SK-N-DZ (cell line): Measurements from ENCODE around the gene SLFNL1. TPM values are rescaled to one million over a fixed set of nuclear protein-coding genes. Genes with fewer than 3 reads are reported as not detected.

Source experiments
- DNase-seq: peaks from one replicate; pipeline ENCODE4 v3.0.0-alpha.2; 2015; ENCODE audit warnings: low spot score
- polyA plus RNA-seq, 2 experiments: library from polyadenylated mRNA; depleted of rRNA; stranded (reverse); fragments of >200 nt; gene quantifications; 2 replicates each; pipeline ENCODE4 v1.2.3, GENCODE V29; 2014

Gene SLFNL1
- 0.05 TPM in 1 of 2 replicates, not detected in the other for polyA plus RNA-seq (2014; cell fraction: cytosol; rRNA removed)
- 0.20 and 1.4 TPM in 2 replicates for polyA plus RNA-seq (2014; cell fraction: nucleus; rRNA removed)

DNA sequence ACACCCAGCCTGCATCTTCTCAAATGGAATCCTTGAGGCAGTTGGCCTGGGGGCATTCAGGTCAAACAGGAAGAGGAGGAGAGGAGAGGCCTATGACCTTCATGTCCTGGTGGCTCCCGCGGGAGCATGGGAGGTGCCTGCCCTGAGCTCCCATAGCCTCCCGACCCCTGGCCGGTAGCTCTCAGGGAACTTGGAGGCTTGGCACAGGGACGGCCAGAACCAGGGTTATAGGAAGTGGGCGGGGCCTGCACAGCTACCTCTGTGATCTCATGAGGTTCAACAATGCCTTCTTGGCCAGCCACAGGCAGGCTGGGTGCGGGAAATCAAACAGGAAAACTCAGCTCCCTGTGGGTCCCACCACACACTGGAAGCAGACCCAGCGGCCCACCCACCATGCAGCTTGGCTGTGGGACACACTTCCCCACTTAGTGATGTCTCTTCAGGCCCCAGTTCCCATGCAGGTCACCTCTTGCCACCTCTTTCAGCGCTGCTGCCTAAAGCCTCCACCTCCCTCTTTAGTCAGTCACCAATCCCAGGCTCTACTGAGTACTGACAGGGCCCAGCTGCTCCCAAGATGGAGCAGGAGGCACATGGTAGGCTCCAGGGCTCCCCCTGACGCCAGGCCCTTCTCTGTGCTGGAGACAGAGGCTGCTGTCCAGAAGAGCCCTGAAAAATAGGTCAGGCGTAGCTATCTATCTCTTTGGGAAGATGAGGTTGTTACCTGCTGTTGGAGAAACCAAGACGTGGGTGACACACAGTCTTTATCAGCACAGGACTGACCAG, at the start of gene SLFNL1:
Gene SLFNL1 (minus strand): TSS at position 200 of the 783 bp plus-strand sequence. CDS start 1,065 bp downstream, outside the sequence.
- DNase-seq = peak; percentile 38

DNA sequence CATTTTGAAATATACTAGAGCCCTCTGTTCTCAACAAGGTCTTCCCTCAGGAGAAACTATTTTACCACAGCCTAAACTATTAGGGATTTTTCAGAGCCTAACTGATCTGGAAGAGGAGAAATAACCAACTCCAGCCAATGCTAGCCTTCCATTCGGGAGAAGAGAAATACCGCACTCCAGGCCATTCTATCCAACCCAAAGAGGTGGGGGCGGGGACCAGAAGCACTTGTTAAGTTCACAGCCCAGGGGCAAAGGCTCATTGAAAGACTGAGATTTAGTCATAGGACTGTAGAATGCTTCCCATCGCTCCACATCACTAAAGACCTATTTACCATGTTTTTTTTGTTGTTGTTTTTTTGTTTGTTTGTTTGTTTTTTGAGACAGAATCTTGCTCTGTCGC, 35.4 kb upstream of the SLFNL1 start:
- DNase-seq = no peak

DNA sequence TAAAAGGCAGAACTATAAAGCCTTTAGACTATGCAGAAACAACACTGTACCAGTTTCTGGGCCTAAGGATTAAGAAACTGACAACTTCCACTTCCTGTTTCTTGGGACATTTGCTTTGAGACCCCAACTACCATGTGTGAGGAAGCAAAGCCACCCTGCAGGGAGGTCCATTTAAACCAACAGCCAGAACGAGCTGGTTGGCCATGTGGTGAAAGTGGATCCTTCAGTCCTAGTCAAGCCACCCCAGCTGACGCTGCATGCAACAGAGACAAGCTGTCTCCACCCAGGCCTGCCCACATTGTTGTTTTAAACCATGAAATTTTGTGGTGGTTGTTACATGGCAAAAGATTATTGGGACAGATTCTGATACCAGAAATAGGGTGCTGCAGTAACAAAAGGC, 31.8 kb upstream of the SLFNL1 start:
- no peak for DNase-seq

DNA sequence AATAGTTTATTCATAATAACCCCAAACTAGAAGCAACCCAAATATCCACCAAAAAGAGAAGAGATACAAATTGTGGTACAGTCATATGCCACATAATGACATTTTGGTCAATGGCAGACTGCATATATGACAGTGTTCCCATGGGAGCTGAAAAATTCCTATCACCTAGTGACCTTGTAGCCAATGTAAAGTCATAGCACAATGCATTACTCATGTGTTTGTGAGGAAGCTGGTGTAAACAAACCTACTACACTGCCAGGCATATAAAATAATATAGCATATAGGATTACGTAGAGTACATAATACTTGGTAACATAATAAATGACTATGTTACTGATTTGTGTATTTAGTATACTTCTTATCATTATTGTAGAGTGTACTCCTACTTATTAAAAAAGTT, 29.5 kb upstream of the SLFNL1 start:
- DNase-seq = no peak

DNA sequence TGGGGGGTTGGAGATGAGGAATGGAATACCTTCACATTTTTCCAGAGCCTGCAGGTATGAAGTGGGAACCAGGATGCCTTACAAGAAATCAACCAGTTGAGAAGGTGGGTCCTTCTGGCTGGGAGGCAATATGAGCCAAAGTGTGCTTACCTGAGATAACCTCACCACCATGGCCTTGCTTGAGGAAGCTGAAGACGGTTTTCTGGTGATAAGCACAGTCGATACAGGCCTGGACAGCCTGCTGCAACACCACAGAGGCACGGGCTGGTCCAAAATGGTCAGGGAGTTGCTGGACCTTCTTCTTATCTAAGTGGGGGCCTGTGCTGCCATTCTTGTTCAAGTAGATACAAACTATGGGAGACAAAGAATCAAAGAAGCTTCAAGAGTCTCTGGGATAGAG, 27.0 kb upstream of the SLFNL1 start:
- no peak for DNase-seq

DNA sequence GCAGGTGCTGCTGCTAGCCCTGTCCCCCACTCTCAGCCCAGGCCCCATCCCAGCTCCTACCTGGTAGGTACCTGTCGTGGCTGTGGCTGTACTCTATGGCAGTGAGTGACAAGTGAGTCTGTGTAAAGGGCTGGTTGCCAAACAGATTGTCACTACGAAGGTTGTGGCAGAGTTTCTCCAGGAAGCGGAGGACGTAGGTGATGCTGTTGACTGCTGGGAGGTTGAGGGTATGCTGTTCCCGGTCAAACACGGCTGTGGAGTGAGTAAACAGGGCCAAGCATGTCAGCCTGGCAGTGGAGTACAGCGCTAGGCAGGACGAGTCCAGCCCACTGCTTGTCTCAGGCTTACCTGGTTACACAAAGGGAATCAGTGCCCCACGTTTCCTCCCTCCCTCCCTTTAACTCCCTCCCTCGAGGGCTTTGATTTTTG, 24.8 kb upstream of the SLFNL1 start:
- no peak for DNase-seq

DNA sequence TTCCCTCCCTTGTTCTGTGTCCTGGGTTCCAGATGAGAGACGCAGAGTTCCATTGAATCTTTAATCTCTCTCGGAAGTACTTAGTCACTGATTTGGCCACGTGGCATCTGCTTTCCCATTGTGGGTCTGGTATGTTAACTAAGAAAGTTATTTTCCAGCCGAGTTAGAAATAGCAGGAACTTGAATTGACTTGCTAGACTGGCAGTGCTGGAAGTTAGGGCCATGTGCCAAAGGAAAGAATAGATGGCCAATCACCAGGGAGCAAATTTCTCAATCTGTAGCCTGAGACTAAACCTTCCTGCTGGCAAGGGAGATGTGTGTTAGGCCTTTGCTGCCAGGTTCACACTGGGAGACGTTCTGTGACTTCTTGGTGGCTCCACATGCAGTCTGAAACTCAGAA, 24.2 kb upstream of the SLFNL1 start:
- DNase-seq = no peak

DNA sequence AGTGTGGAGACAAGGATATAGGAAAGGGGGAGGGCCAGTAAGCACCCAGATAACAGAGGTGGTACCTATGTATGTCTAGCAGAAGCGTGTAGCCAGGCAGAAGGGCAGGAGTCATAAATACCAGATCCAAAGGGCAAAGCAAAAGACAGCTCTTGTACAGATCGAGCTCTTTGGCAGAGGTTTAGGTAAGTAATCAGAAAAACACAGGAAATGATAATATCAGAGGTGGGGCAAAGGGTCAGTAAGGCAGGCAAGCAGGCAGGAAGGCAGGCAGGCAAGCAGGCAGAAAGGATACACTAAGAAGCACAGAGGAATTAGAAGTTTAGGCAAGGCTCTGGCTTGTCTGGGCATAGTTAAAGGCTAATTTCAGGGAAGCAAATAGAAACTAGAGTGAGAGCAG, 22.7 kb upstream of the SLFNL1 start:
- no peak for DNase-seq

DNA sequence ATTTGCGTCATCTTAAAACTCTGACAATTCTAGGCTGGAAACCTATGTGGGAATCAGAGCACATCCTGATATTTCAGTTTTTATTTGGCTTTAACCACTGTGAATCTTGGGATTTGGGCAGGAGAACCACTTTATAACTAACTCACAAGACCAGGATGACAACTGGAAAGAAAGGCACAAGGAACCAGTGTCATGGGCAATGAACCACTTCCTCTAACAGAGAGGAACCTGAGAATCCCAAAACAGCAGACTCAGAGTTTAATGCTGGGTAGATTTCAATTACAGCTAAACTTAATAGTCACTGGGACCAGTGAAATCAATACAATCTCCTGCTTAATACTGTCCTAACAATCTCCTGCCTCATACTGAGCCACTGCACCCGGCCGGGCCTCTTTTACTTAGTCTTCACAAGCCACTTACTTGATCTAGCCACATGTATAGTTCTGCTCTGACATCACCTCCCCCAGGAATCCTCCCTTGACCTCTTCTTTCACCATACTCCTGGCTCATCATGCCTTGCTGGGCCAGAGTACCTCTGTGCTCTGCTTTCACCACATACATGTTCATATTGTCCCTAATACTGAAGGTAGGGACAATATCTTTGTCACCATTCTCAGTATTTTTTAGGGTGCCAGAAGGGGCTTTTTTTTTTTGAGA, 20.2 kb upstream of the SLFNL1 start:
- DNase-seq = no peak

DNA sequence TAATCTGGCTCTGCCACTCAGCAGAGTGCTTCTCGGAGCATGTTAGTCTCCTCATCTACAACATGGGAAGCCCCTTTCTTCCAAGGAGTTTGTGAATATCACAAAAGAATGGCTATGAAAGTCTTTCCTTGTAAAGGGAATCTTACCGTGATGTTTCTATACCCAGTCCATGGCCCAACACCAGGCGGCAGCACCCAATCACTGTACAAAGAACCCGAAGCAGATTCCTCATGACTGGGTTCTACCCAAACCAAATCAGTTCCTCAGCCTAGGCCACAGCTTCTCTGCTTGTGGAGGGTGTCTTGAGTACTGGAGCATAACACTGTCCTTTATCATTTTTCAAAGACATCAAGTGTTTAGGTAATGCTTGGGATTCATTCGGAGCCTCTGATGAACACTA, 16.6 kb upstream of the SLFNL1 start:
- DNase-seq = no peak

DNA sequence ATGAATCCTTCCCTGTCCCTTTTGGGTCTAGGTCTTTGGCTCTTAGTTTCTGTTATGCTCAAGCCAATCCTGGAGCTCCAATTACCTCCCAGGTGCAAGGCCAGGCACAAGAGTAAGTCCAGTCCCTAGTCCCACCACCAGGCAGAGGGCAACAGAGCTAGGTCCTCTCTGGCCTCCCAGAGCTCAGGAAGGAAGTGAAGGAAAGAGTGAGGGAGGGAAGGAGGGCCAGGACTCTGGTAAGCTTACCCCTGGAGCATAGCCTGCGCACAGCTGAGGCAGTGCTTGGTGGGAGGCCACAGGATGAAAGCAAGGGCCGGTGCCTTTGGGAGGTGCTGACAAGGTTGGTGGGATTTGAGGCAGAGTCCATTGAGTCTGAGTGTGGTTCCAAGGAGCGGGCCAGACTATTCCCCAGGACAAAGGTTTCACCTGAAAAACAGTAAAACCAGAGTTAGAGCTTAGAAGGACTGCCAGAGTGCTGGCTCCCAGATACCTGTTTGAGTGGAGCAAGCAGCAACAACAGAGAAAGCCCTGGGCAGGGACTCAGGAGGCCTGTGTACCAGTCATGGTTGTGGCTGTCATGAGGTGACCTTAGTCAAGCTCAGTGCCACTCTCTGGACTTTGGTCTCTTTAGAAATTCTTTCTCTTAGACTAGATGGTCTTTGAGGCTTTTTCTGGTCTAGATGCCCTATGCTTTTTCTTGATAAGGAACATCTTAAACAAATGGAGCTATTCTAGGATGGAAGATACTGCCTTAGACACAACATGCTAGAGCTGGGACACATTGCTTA, 15.8 kb upstream of the SLFNL1 start:
- DNase-seq = no peak

DNA sequence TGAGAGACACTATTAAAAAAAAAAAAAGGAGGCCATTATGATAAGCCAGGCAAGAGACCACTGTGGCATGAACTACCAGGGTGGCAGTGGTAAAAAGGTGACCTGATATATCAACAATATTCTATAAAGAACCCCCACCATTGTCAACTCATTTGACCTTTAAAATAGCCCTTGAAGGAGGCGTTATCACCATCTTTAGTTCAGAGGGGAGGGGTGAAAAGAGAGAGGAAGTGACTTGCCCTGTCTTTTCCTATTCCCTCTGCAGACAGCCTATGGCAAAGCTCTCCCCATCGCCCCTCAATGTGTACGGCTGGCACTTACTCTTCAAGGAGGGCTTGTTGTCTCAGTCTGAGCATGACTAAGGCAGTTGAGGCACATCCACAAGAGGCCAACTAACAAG, 11.7 kb upstream of the SLFNL1 start:
- no peak for DNase-seq

DNA sequence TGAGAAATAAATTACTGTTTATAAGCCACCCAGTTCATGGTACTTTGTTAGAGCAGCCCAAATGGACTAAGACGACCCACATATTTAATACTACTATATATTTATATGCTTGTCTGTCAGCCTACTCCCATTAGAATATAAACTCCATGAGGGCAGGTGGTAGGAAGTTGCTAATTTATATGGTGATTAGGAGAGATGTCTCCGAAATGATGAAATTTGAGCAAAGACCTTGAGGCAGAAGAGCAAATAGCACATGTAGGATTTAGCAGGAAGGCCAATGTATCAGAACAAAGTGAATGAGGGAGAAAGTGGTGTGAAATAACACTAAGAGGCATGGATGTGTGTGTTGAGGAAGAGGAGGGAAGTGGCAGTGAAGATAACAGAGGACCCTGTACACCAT, 10.6 kb upstream of the SLFNL1 start:
- DNase-seq = no peak

DNA sequence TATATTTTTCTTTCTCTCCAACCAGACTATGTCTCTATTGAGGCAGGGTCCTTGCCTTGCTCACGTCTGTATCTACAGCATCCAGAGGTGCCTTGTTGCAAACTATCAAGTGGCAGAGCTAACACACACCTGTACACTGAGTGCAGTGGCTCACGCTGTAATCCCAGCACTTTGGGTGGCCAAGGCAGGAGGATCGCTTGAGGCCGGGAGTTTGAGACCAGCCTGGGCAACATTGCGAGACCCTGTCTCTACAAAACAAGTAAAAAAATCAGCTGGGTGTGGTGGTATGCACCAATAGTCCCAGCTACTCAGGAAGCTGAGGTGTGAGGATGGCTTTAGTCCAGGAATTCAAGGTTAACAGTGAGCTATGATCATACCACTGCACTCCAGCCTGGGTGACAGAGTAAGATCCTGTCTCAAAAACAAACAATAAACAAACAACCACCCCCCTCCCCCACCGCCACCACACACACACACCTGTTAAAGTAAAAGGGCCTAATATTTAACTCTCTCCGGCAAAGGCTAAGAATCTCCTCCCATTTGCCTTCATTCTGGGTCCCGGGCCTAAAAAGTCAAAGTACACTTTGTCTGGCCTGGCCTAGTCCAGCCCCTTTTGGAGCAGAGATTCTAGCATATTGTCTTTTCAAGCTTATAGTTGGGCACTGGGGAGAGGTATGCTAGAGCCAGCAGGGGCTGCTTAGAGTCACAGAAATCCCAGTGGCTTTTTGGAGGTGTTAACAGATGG, 9.5 kb upstream of the SLFNL1 start:
- no peak for DNase-seq

DNA sequence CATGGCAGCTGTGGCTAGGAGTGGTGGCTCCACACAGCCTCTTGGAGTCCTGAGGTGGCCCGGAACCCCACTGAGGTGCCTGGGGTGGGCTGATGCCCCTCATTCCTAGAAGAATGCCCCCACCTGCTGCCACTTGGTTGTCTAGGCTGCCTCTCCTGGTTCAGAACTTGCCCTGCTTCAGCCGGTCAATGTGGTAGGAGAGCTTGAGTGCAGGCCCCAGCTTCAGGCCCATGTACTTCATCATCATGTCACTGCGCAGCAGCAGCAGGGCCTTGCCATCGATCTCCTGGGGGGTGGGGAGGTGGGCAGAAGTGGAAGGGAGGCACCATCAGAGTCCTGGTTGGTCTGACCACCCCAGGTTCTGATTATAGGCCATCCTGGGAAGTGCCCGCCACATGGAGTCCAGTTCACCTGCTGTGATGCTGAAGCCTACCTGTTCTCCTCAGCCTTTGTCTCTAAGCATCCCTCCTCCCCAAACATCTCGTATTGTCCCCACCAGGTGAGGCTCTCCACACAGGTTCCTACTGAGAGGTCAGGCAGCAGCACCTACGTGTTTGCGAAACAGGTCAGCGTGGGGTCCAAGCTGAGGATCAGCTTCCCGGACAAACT, 6.6 kb upstream of the SLFNL1 start:
- DNase-seq = no peak

DNA sequence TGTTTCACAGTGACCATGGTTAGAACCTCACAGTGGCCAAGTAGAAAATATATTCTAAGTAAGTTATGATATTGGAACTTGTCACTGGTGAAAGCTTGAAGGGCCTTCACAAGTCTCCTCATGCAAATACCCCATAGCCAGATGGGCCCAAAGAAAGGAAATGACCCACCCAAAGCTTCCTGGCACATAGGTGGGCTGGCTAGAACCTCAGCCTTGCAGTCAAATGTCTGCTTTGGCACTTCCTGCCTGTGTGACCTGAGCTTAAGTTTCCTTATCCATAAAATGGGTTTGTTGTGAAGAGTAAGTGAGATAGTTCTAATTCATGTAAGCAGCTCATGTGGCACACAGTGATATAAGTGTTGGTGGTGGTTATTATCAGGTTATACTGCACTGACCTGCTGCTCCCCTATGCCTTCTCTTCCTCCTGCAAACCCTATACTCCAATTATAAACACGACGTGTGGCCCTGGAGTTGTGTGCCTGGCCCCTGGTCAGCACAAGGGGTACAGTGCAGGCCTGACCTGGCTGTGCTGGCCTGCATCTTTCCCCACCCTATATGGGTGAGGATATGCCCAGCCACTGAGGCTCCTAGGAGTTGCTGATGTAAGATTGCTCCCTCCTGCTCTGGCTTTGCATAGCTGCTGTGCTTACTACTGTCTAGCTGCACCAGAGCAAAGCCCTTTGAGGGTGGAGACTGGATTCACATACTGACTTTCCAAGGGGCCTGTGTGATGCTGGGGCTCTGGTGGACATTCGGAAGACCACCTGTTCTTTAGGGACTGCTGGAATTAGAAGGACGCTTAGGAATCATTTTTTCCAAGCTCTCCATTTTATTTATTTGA, 4.7 kb upstream of the SLFNL1 start:
- no peak for DNase-seq

DNA sequence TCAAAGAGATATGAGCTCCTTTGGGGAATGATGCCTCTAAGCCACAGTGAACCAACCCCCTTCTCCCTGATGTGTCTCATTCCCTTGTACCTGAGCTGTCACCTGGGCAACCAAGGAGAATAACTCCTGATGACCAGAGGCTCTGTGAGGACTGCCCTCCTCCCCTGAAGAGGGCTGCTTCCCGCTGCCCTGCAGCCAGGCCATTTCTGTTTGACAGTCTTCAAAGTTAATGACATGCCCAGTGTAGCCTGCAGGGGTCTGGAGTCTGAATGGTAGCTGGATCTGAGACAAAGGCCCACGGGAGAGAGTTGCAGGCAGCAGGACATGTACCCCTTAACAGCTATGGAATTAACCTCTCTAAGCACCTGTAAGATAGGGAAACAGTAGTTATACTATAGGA, 3.4 kb upstream of the SLFNL1 start:
- DNase-seq = no peak

DNA sequence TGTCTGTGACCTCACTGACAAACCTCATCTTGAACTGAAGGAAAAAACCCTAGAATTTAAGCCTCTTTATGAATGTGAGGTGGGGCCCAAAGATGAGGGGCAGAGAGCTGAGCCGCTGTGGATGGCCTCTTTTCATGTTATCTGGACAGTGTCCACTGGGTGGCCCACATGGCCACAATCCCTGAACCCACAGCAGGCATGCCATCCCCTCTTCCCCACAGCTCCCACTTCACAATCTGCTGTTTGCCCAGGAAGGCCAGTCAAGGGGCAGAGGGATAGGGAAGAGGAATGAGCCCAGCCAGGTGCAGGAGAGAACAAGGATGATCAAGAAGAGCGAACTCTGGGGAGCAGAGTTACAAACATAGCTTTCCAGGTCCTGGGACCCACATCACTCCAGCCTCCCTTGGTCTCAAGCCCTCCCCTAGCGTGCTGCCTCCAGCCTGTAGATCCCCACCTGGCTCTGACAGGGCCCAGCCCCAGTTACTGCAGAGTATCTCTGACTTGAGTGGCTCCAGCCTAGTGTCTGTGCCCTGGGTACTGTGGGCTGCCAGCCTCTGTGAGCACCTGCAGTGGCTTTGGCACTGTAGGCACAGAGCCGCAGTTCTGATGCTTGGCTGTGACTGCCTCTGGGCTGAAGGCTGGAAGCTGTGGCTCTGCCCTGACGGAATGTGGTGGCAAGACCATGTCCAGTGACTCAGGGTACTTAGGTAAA, 1.9 kb upstream of the SLFNL1 start:
- no peak for DNase-seq

DNA sequence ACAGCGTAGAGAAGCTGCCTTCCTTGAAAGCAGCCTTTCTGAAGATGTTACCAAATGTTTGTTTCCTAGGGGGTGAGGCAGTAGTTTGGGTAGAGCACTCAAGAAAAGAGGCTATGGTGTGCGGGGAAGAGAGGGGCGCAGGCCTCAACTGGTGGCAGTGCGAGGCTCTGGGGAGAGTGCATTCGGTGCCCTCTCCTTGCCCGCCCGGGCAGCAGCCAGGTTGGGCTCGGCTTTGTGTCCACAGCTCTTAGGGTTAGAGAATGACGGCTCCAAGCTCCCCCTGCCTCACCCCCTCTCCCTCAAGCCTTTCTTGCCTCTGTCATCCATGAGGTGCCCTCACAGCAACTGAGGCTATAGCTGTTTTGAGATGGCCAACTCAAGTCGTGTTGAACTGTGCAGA, 899 bp upstream of the SLFNL1 start:
- no peak for DNase-seq

DNA sequence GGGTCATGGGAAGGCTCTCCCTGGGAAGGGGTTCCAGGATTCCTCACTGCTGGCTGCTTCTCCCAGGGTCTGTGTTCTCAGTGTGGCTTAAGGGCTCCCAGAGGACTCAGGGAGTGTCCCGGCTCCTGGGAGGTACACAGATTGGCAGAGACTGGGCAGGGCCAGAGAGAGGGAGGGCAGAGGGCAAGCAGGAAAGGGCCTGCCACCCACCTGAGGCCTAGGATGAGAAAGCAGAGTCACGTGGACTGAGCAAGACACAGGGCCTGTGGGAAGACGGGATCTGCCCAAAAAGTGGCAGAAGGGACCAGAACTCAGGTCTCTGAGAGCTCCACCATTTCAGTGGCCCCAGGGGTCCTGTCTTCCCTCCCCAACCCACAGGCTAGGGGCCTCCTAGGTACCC, 871 bp downstream of the SLFNL1 start:
- no peak for DNase-seq
